ENCODE results near the gene CREB5. TPM values are rescaled to one million over a fixed set of nuclear protein-coding genes. Genes with fewer than 3 reads are reported as not detected.

Gene CREB5
- total and polyA plus RNA-seq, 2 of the 8 experiments (the other 6 are each of a cell fraction or from before 2014, with no cell fraction given): 2.4 to 2.7 TPM

DNA sequence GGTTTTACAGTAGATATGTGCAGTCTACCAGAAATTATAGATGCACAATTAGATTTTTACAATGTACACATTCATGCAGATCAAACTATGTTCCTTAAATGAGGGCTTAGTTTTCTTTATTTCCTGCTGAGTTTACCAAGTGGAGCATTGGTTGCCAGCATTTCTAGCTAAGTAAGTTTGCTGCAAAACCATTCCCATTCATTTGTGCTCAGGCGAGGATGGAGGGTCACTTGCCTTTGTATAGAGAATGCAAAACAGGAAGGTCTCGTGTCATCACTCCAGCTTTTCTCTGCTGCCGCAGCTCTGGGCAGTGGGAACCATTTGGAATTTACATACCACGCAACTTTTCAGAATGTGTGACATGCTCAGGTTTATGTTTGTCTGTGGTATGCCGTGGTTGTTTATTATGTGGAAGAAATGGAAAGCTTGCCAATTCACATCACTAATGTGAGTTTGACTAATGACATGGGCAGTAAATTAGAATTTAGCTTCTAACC lies 347.2 kb downstream of the CREB5 start (continued):
- TF ChIP-seq CTCF (IDR thresholded peaks at IDR 0.05; ENCODE audit: control extremely low read depth in 1 of 3, insufficient read depth in 1 of 3, low read depth in 1 of 3, low read length in 3 of 3) (no peak), CEBPB (IDR thresholded peaks at IDR 0.05; ENCODE audit: low read depth, low read length) (no peak)
